GM12878 (cell line): ENCODE measurements around the gene SETBP1. TPM values are rescaled to one million over a fixed set of nuclear protein-coding genes. Genes with fewer than 3 reads are reported as not detected.

Source experiments
- ATAC-seq: fragments of 200-7000 bp; cut with Tn5 transposase; 3 replicates; pipeline ENCODE4 v1.9.1; 2020; ENCODE audit warnings: mild to moderate bottlenecking, moderate library complexity
- BruUV-seq: library from RNA; stranded (reverse); fragments of 400-500 nt; replicated peaks from 2 replicates; lab custom pipeline; 2021; lab: Mats Ljungman, UMichigan
- CTCF ChIA-PET: fragments of 300-600 bp; sonication (Branson Sonifier 250); formaldehyde crosslinking; extraction: SDS; loops from one replicate; lab custom pipeline; 2021; ENCODE audit warnings: inconsistent platforms; lab: Yijun Ruan, JAX
- POLR2A ChIA-PET: fragments of 350-600 bp; formaldehyde crosslinking; extraction: SDS; loops from one replicate; lab custom pipeline; 2021; ENCODE audit warnings: inconsistent platforms; lab: Charles Lee
- RAD21 ChIA-PET: fragments of 300-600 bp; sonication (Branson Sonifier 250); formaldehyde crosslinking; loops from one replicate; lab custom pipeline; 2023; ENCODE audit warnings: antibody characterized with exemption; ENCODE audit not compliant: unreplicated experiment; lab: Charles Lee
- SMC1A ChIA-PET: fragments of 300-600 bp; sonication (Branson Sonifier 250); formaldehyde crosslinking; loops from one replicate; lab custom pipeline; 2023; ENCODE audit not compliant: unreplicated experiment, uncharacterized antibody; lab: Charles Lee
- DNase-seq: peaks from one replicate; pipeline ENCODE4 v3.0.0-alpha.2; 2011; ENCODE audit warnings: low read depth, low spot score
- FAIRE-seq: peaks from 3 replicates; lab custom pipeline; 2011; peaks lifted over from hg19 to GRCh38; lab: Jason Lieb, UNC
- H2AFZ ChIP-seq: 2 replicates; pipeline ENCODE4 v1.6.0; 2011; ENCODE audit warnings: low read depth, low read length, control low read depth; ENCODE audit not compliant: control insufficient read depth
- H3K27ac ChIP-seq: 2 replicates; pipeline ENCODE4 v1.5.1; 2011; ENCODE audit warnings: control low read depth; ENCODE audit not compliant: control insufficient read depth, insufficient read depth
- H3K27me3 ChIP-seq, 2 experiments: replicated peaks in 1 of 2; 2 replicates each; pipeline versions ENCODE4 v1.6.0 to v1.6.1; 2011; ENCODE audit warnings: low read length in 1 of 2; ENCODE audit not compliant: control insufficient read depth in 2 of 2, insufficient read depth in 2 of 2
- H3K36me3 ChIP-seq, 2 experiments: 2 replicates each; pipeline ENCODE4 v1.5.1; 2011; ENCODE audit warnings: low read length in 1 of 2; ENCODE audit not compliant: control insufficient read depth in 2 of 2, insufficient read depth in 2 of 2
- H3K4me1 ChIP-seq: 2 replicates; pipeline ENCODE4 v1.6.1; 2011; ENCODE audit warnings: mild to moderate bottlenecking, low read length, moderate library complexity, mixed read lengths; ENCODE audit not compliant: control insufficient read depth, insufficient read depth
- H3K4me2 ChIP-seq: 2 replicates; pipeline ENCODE4 v1.6.0; 2011; ENCODE audit warnings: control low read depth; ENCODE audit not compliant: control insufficient read depth, insufficient read depth
- H3K4me3 ChIP-seq: fragments of 200-600 bp; sonication (generic); 2 replicates; pipeline ENCODE4 v1.5.1; 2016
- H3K79me2 ChIP-seq: 2 replicates; pipeline ENCODE4 v1.6.0; 2011; ENCODE audit warnings: low read length; ENCODE audit not compliant: control insufficient read depth, insufficient read depth
- H3K9ac ChIP-seq: 2 replicates; pipeline ENCODE4 v1.8.0; 2011; ENCODE audit warnings: low read length, control low read depth, mixed read lengths; ENCODE audit not compliant: control insufficient read depth, insufficient read depth
- H3K9me3 ChIP-seq: replicated peaks from 3 replicates; pipeline ENCODE4 v1.5.1; 2011; ENCODE audit warnings: mild to moderate bottlenecking, low read length; ENCODE audit not compliant: control insufficient read depth, insufficient read depth
- H4K20me1 ChIP-seq: 2 replicates; pipeline ENCODE4 v1.6.0; 2011; ENCODE audit not compliant: control insufficient read depth, insufficient read depth
- PML ChIP-seq: IDR thresholded peaks from 2 replicates; pipeline ENCODE4 v1.6.1; 2012; ENCODE audit warnings: low read length, inconsistent platforms
- RCOR1 ChIP-seq: conservative IDR thresholded peaks from 2 replicates; pipeline ENCODE4 v1.6.1; 2012; ENCODE audit warnings: low read depth, low read length, improper control_type of control experiment
- SIN3A ChIP-seq: IDR thresholded peaks from 2 replicates; pipeline ENCODE4 v1.6.1; 2012; ENCODE audit warnings: low read depth, low read length, improper control_type of control experiment
- SMAD5 ChIP-seq: IDR thresholded peaks from 2 replicates; pipeline ENCODE4 v1.6.1; 2016; ENCODE audit warnings: antibody characterized with exemption, low read depth
- ZNF274 ChIP-seq: IDR thresholded peaks from one replicate; pipeline ENCODE4 v1.8.0; 2011; ENCODE audit not compliant: insufficient read length, insufficient read depth
- ZZZ3 ChIP-seq: IDR thresholded peaks from 2 replicates; pipeline ENCODE4 v1.6.1; 2011; ENCODE audit warnings: low read depth; ENCODE audit not compliant: control insufficient read depth, insufficient read length
- WGBS: methylation state at CpG from one replicate; pipeline ENCODE4 v1.1.6; 2016; ENCODE audit warnings: low lambda C conversion rate; ENCODE audit not compliant: insufficient replicate concordance, insufficient coverage; ENCODE audit errors: missing lambda C conversion rate; 5-methylcytosine and 5-hydroxymethylcytosine counted together
- in situ Hi-C: fragments of 300-500 bp; cut with MboI; formaldehyde crosslinking; loops from 9 replicates; pipeline ENCODE4 v1.14.3; 2018; ENCODE audit warnings: mixed read lengths
- intact Hi-C: fragments of 100-400 bp; cut with micrococcal nuclease; formaldehyde crosslinking; loops from one replicate; pipeline ENCODE4 v1.14.2; 2022; ENCODE audit not compliant: unreplicated experiment
- polyA plus RNA-seq, 11 experiments: library from polyadenylated mRNA; depleted of rRNA in 4 of 11; unstranded in 6 of 11; stranded (reverse) in 5 of 11; fragments of >200 nt; fragmentation: Nextera tagmentation in 4 of 11; fragmentation: Illumina TruSeq in 1 of 11; extraction: Ambion mirVana in 4 of 11; extraction: Trizol in 1 of 11; gene quantifications; 1 replicate in 1 of 11; 2 replicates in 10 of 11; pipeline versions ENCODE4 v1.2.1 to v1.2.3, GENCODE V29; 2011 to 2016; ENCODE audit warnings: inconsistent platforms in 2 of 11, missing spikeins in 2 of 11, low read depth in 1 of 11
- total RNA-seq, 4 experiments: library from RNA; depleted of rRNA in 3 of 4; stranded (reverse); fragments of >200 nt in 3 of 4; fragmentation: Illumina TruSeq in 1 of 4; extraction: Trizol in 1 of 4; gene quantifications; 2 replicates each; pipeline versions ENCODE4 v1.2.1 to v1.2.3, GENCODE V29; 2013 to 2021
- TF ChIP-seq, protein P1 (sequence below): IDR thresholded peaks from 2 replicates; pipeline ENCODE4 v1.6.1; 2011; ENCODE audit warnings: low read depth, mild to moderate bottlenecking, low read length, moderate library complexity, borderline replicate concordance; ENCODE audit errors: extremely low read depth
- TF ChIP-seq, protein P2 (sequence below): IDR thresholded peaks from 2 replicates; pipeline ENCODE4 v1.6.1; 2012; ENCODE audit warnings: low read depth, low read length, improper control_type of control experiment
- TF ChIP-seq, protein P3 (sequence below): IDR thresholded peaks from 2 replicates; pipeline ENCODE4 v1.6.1; 2011; ENCODE audit warnings: borderline replicate concordance, low read depth, mild to moderate bottlenecking, moderate library complexity, mixed read lengths, low read length; ENCODE audit not compliant: insufficient read depth; ENCODE audit errors: extremely low read length

The SETBP1 gene
- total and polyA plus RNA-seq, 10 of the 15 experiments (the other 5 are each of a cell fraction or from before 2014, with no cell fraction given) = 0.99 to 29.7 (median 8.3) TPM

DNA sequence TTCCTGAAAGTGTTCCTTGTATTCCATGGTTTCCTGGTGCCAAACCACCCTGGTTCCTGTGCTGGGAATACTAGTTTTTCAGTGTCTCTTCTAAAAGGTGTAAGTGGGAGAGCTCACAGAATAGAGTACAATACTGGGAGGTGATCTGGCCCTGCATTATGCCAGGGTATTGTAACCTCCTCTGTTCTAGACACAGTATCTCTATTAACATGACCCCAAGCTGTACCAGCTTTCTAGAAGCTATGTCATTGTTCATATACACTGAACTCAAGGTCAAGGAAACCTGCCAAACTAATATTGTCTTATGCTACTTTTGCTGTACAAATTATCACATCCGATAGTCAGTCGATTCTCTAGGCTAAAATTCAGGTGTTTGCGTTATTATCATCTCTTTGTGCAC lies 32.7 kb downstream of the SETBP1 start (continued):
- TF ChIP-seq, protein P1, sequence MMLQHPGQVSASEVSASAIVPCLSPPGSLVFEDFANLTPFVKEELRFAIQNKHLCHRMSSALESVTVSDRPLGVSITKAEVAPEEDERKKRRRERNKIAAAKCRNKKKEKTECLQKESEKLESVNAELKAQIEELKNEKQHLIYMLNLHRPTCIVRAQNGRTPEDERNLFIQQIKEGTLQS = no peak
- TF ChIP-seq SIN3A (no peak), PML (no peak)

DNA sequence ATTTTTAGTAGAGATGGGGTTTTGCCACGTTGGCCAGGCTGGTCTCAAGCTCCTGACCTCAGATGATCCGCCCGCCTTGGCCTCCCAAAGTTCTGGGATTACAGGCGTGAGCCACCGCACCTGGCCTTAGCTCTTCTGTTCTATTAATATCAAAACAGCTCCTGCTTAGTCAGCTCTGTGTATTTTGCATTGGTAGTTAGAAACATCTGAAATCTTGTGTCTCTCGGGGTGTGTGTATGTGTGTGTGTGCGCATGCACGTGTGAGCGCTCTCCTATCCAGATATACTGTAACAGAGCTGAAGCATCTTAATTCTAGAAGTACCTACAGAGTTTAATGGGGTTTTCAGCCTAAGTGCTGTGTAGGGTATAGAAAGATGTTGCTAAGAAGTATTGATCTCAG lies 33.7 kb downstream of the SETBP1 start:
- ChIA-PET RAD21 (interaction anchor here (1.2 to 1.6 kb wide), 2 partner anchors 9 to 31 kb away, joined by 4 to 5 read pairs; no protein-coding TSS in a partner anchor), CTCF (interaction anchor here (0.9 kb wide), 1 partner anchor 27 kb away, joined by 4 read pairs; no protein-coding TSS in a partner anchor), SMC1A (interaction anchor here (1.3 to 2.3 kb wide), 3 partner anchors 9 to 45 kb away, joined by 4 to 9 read pairs (median 7); no protein-coding TSS in a partner anchor), POLR2A (no interaction called here)
- in situ Hi-C loops (no loop called here), intact Hi-C loops (no loop called here)
- Histone ChIP-seq H4K20me1 (no peaks in the 10 kb centered on the region), H3K4me3 (no peak overlapping the region), H2AFZ (no peak overlapping the region), H3K79me2 (peaks cover 2% of the 10 kb centered on the region; the same call in 1 of the 2 replicates), H3K9ac (no peak overlapping the region), H3K27me3 (no peaks in the 10 kb centered on the region), H3K9me3 (no peaks in the 10 kb centered on the region), H3K36me3 (peaks cover 0 to 2% of the 10 kb centered on the region in 2 experiments; a peak in 1 of 4 replicates), H3K27ac (no peak overlapping the region), H3K4me2 (no peak overlapping the region), H3K4me1 (peaks cover 33% of the 10 kb centered on the region)
- no peak for DNase-seq
- TF ChIP-seq ZNF274 = no peak
- no peak for ATAC-seq
- 63% methylated on average over 9 of the region's 9 CpGs for WGBS
- FAIRE-seq = no peak
- no TSS peak for BruUV-seq

DNA sequence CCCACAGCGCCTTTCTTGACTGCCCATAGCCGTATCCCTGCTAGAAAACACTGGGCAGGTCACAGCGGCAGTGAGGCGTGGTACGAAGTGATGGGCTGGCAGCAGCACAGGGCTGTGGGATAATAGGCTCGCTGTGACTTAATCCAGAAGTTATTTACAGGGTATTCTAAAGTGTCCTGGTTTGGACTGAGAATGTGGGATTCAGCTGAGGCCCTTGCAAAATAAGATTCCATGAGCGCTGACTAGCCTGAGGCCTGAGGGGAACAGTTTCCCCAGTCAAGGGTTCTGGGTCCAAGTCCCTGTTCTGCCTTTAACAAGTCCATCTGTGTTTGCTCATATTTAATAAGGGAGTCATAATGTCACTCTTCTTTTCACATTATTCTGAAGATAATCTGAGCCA lies 34.6 kb downstream of the SETBP1 start:
- H3K4me2 ChIP-seq = no peak overlapping the region
- no peak for ATAC-seq
- intact Hi-C loops (no loop called here), in situ Hi-C loops (no loop called here)
- H3K36me3 ChIP-seq = peaks cover 0 to 2% of the 10 kb centered on the region in 2 experiments; a peak in 1 of 4 replicates
- no peak for DNase-seq
- no TSS peak for BruUV-seq
- 93% methylated on average over 7 of the region's 7 CpGs for WGBS
- POLR2A ChIA-PET = no interaction called here
- no peak overlapping the region for H3K9ac ChIP-seq
- SMC1A ChIA-PET = interaction anchor here (1.1 to 2.3 kb wide), 3 partner anchors 8 to 32 kb away, joined by 3 to 9 read pairs (median 7); no protein-coding TSS in a partner anchor
- CTCF ChIA-PET = interaction anchor here (1.0 kb wide), 1 partner anchor 35 kb away, joined by 4 read pairs; the partner anchor contains the start of gene SETBP1
- TF ChIP-seq, protein P2, sequence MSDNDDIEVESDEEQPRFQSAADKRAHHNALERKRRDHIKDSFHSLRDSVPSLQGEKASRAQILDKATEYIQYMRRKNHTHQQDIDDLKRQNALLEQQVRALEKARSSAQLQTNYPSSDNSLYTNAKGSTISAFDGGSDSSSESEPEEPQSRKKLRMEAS = no peak
- TF ChIP-seq, protein P3, sequence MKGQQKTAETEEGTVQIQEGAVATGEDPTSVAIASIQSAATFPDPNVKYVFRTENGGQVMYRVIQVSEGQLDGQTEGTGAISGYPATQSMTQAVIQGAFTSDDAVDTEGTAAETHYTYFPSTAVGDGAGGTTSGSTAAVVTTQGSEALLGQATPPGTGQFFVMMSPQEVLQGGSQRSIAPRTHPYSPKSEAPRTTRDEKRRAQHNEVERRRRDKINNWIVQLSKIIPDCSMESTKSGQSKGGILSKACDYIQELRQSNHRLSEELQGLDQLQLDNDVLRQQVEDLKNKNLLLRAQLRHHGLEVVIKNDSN = no peak
- TF ChIP-seq ZZZ3 (no peak), SMAD5 (no peak), RCOR1 (no peak)
- RAD21 ChIA-PET = interaction anchor here (1.2 kb wide), 1 partner anchor 9 kb away, joined by 5 read pairs; no protein-coding TSS in a partner anchor
- H3K27ac ChIP-seq = no peak overlapping the region
- H3K9me3 ChIP-seq = no peaks in the 10 kb centered on the region
- H3K4me3 ChIP-seq = no peak overlapping the region
- FAIRE-seq = no peak
- H3K27me3 ChIP-seq = no peaks in the 10 kb centered on the region
- H2AFZ ChIP-seq = no peak overlapping the region
- H3K4me1 ChIP-seq = peaks cover 26% of the 10 kb centered on the region
- no peaks in the 10 kb centered on the region for H3K79me2 ChIP-seq
- no peaks in the 10 kb centered on the region for H4K20me1 ChIP-seq
